Measurements from ENCODE around the gene STH.

The STH gene

GRCh38 chr17:46047398-46047797 is 48.3 kb downstream of the STH start:
- POLR2A ChIA-PET, result no interaction called here
- Histone ChIP-seq H3K9me3 (ENCODE audit: control insufficient read depth, insufficient read depth, low read depth, low read length) (no peaks in the 10 kb centered on the region), H3K4me3 (ENCODE audit: low read depth, low read length) (no peak overlapping the region), H3K27ac (ENCODE audit: extremely low read depth, low read depth, low read length) (no peak overlapping the region), H3K36me3 (ENCODE audit: control insufficient read depth in 2 of 2, insufficient read depth in 1 of 2, low read length in 2 of 2) (peaks cover 51 to 85% of the 10 kb centered on the region in 2 experiments), H3K4me1 (ENCODE audit: control insufficient read depth, insufficient read depth, low read length) (peaks cover 11% of the 10 kb centered on the region)
- CTCF ChIA-PET, result interaction anchor here (0.6 to 6.0 kb wide), 4 partner anchors 11 to 146 kb away, joined by 3 to 64 read pairs (median 3); partner anchors contain the start of gene KANSL1
- TF ChIP-seq ZNF121 (tag by site-specific recombination; IDR thresholded peaks at IDR 0.05) (peak; percentile 94), SP2 (tag by site-specific recombination; IDR thresholded peaks at IDR 0.05) (no peak)

DNA sequence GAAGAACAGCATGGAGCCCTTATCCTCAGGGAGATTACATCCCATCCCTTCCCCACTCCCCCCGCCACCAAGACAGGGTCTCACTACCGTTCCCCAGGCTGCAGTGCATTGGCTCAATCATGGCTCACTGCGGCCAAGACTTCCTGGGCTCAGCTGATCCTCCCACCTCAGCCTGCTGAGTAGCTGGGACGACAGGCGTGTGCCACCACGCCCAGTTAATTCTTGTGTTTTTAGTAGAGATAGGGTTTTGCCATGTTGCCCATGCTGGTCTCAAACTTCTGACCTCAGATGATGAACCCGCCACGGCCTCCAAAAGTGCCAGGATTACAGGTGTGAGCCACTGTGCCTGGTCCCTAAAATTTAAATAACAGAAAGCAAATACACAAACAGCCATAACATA is 48.8 kb downstream of the STH start:
- ChIA-PET POLR2A (no interaction called here), CTCF (interaction anchor here (6.0 kb wide), 1 partner anchor 11 kb away, joined by 64 read pairs; no protein-coding TSS in a partner anchor)
- H3K4me3 ChIP-seq (ENCODE audit: low read depth, low read length), result no peak overlapping the region
- no peak overlapping the region for H3K27ac ChIP-seq (ENCODE audit: extremely low read depth, low read depth, low read length)
- H3K36me3 ChIP-seq (ENCODE audit: control insufficient read depth in 2 of 2, insufficient read depth in 1 of 2, low read length in 2 of 2), result peaks cover 53 to 80% of the 10 kb centered on the region in 2 experiments
- H3K4me1 ChIP-seq (ENCODE audit: control insufficient read depth, insufficient read depth, low read length), result peaks cover 12% of the 10 kb centered on the region
- H3K9me3 ChIP-seq (ENCODE audit: control insufficient read depth, insufficient read depth, low read depth, low read length), result no peaks in the 10 kb centered on the region
- no peak for TF ChIP-seq ZNF324 (tag by site-specific recombination; IDR thresholded peaks at IDR 0.05)
- TF ChIP-seq PRDM4 (tag by site-specific recombination; IDR thresholded peaks at IDR 0.05), result no peak
- TF ChIP-seq ZNF426 (tag by site-specific recombination; IDR thresholded peaks at IDR 0.05), result no peak

All from HEK293 (cell line).